Mononuclear cell (primary cell): ENCODE measurements around the gene HMCN2. TPM values are rescaled to one million over a fixed set of nuclear protein-coding genes. Genes with fewer than 3 reads are reported as not detected.

Experiments used
- H3K27me3 ChIP-seq: 2 replicates; pipeline ENCODE4 v1.6.0; 2011; ENCODE audit warnings: low read length, control low read depth; ENCODE audit not compliant: insufficient read depth
- H3K4me1 ChIP-seq: 2 replicates; pipeline ENCODE4 v1.5.1; 2011; ENCODE audit warnings: mild to moderate bottlenecking, low read length, control low read depth; ENCODE audit not compliant: insufficient read depth
- H3K4me3 ChIP-seq: 2 replicates; pipeline ENCODE4 v1.5.1; 2011; ENCODE audit warnings: mild to moderate bottlenecking, low read length, moderate library complexity
- H3K9me3 ChIP-seq: 2 replicates; pipeline ENCODE4 v1.5.1; 2011; ENCODE audit warnings: low read depth, mild to moderate bottlenecking, control low read depth, low read length
- total RNA-seq: library from RNA; depleted of rRNA; stranded (reverse); fragments of >200 nt; gene quantifications from one replicate; pipeline ENCODE4 v1.2.3, GENCODE V29; 2012

The HMCN2 gene
- total RNA-seq, 1 donor = not detected

DNA sequence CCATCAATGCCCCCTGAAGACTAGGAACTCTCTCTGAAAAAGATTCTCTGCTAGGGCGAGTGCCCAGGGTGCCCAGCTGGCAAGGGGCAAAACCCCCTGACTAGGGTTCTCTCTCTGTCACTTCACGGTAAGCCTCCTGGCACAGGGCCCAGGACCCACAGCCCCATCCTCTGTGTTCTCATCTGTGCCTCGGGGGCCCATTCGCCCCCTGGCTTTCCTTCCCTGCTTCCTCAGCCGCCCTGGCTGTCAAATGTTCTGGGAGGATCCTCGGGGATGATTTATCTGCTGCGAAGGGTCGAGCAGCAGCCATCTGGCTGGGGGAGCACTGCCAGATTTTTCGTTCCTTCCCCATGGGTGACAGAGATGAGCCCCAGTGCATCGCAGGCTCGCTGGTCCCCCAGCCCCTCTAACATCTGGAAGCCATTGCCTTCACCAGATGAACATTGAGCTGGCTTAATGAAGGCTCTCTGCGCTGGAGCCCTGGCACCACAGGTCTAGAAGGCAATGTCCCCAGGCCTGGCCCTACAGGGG is 24.2 kb downstream of the HMCN2 start:
- H3K27me3 ChIP-seq = no peaks in the 10 kb centered on the region

DNA sequence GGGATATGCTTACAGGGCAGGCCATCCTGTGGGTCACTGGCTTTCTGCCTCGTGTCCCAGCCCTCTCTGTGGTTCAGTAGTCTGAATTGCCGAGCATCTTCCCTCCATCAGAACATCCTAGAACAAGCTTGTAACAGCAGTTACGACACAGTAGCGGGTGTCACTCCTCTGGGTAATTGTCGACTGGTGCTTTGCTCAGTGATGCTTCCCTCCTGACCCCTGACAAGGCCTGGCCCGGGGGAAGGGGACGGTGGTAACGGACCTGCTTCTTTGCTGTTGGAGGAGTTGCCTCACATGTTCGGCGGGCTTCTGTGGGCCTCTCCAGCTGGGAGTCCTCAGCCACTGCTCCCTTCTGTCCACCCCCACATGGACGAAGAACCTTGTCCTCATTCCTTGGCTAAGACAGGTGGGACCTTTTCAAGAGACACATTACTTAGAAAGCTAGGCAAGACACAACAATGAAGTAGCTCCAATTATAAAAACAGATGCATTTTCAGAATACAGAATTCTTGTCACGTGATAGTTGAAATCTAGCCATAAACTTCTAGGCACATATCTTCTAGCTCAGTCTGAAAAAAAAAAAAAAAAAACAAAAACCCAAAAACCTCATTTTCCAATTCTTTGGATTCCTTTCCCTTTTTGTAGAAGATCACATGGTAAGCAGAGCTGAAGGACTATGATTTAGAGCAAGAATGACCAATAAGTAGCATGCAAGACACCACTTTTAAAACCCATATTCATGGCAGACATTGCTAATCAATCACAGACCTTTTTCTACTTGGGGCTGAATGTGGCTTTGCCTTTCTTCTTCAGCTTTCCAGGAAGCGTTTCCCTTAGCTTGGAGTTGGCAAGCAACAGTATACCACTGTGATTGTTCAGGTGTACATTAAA is 25.0 kb downstream of the HMCN2 start:
- Histone ChIP-seq H3K4me1 (no peaks in the 10 kb centered on the region), H3K4me3 (no peak overlapping the region), H3K9me3 (no peaks in the 10 kb centered on the region), H3K27me3 (no peaks in the 10 kb centered on the region)

More for the DNA sequence above, 24.2 kb downstream of the HMCN2 start:
- Histone ChIP-seq H3K4me1 (no peaks in the 10 kb centered on the region), H3K9me3 (no peaks in the 10 kb centered on the region), H3K4me3 (no peak overlapping the region)

DNA sequence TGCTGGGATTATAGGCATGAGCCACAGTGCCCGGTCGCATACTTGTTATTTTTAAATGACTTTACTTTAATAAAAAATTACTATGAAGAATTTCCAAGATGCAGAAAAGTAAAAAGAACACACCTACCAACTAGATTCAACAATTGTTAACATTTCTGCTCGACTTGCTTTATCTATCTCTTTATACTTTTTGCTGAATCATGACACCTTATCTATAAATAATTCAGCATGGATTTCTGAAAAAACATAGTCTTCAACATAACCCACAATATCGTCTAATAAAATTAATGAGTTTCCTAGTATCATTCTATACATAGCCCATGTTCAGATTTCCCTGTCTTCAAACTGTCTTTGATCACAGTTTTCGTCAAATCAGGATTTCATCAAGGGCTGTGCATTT is 25.9 kb downstream of the HMCN2 start:
- no peaks in the 10 kb centered on the region for H3K4me1 ChIP-seq
- no peak overlapping the region for H3K4me3 ChIP-seq
- H3K9me3 ChIP-seq = no peaks in the 10 kb centered on the region
- no peaks in the 10 kb centered on the region for H3K27me3 ChIP-seq

GRCh38 chr9:130292106-130292505 is 26.5 kb downstream of the HMCN2 start:
- no peaks in the 10 kb centered on the region for H3K27me3 ChIP-seq
- H3K4me3 ChIP-seq = no peak overlapping the region
- H3K9me3 ChIP-seq = no peaks in the 10 kb centered on the region
- no peaks in the 10 kb centered on the region for H3K4me1 ChIP-seq

GRCh38 chr9:130294664-130295063 is 29.1 kb downstream of the HMCN2 start:
- H3K4me3 ChIP-seq = no peak overlapping the region
- H3K9me3 ChIP-seq = no peaks in the 10 kb centered on the region
- no peaks in the 10 kb centered on the region for H3K27me3 ChIP-seq
- H3K4me1 ChIP-seq = no peaks in the 10 kb centered on the region

- Histone ChIP-seq H3K4me3 (no peak overlapping the region), H3K4me1 (no peaks in the 10 kb centered on the region), H3K27me3 (no peaks in the 10 kb centered on the region)
Observed at GRCh38 chr9:130295431-130295830, 29.9 kb downstream of the HMCN2 start.

GRCh38 chr9:130295945-130296782 is 30.6 kb downstream of the HMCN2 start:
- Histone ChIP-seq H3K9me3 (no peaks in the 10 kb centered on the region), H3K4me1 (no peaks in the 10 kb centered on the region), H3K27me3 (no peaks in the 10 kb centered on the region), H3K4me3 (no peak overlapping the region)

More at GRCh38 chr9:130295431-130295830, 29.9 kb downstream of the HMCN2 start:
- no peaks in the 10 kb centered on the region for H3K9me3 ChIP-seq

GRCh38 chr9:130296783-130297055 is 31.2 kb downstream of the HMCN2 start:
- Histone ChIP-seq H3K9me3 (no peaks in the 10 kb centered on the region), H3K4me3 (no peak overlapping the region), H3K27me3 (no peaks in the 10 kb centered on the region), H3K4me1 (no peaks in the 10 kb centered on the region)

DNA sequence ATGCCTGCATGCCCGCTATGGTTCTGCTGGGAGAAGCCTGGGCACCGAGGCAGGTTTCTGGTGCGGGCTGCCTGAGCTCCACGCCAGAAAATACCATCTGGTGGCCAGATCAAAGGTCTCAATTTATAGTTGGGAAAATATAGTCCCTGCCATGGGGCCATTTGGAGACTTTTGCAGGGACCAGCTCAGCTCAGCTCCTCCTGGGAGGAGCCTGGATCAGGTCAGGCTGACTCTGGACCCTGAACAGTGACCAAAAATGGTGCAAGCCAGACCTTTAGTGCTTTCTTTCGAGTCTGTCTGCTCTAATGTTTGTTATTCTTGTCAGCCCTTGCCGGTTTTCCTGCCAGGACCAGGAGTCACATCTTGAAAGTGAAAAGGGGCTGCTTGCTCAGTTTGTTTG is 31.8 kb downstream of the HMCN2 start:
- Histone ChIP-seq H3K27me3 (no peaks in the 10 kb centered on the region), H3K4me3 (no peak overlapping the region), H3K9me3 (no peaks in the 10 kb centered on the region), H3K4me1 (no peaks in the 10 kb centered on the region)

- no peaks in the 10 kb centered on the region for H3K4me1 ChIP-seq
- no peaks in the 10 kb centered on the region for H3K27me3 ChIP-seq
- H3K4me3 ChIP-seq = no peak overlapping the region
- H3K9me3 ChIP-seq = no peaks in the 10 kb centered on the region
Observed at GRCh38 chr9:130298662-130299279, 33.2 kb downstream of the HMCN2 start.

DNA sequence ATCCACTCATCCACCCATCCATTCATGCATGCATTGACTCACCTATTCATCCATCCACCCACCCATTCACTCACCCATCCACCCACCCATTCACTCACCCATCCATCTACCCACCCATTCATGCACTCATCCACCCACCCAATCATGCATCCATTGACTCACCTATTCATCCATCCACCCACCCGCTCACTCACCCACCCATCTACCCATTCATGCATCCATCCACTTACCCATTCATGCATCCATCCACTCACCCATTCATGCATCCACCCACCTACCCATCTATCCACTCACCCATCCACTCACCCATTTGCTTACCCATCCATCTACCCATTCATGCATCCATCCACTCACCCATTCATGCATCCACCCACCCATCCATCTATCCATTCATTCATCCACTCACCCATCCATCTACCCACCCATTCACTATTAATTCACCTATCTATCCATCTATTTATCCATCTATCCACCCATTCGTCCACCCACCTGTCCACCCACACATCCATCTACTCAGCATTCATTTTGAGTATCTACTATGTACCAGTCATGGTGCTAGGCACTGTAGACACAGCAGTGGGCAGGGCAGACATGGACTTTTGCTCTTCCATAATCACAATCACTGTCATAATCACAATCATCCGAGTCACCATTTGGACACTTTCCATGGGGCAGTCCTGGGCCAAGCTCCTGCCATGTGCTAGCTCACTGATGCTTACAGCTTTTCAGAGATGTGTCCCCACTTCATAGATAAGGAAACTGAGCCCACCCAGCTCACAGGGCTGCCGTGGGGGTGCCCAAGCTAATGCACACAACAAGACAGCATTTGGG is 34.4 kb downstream of the HMCN2 start:
- Histone ChIP-seq H3K4me1 (no peaks in the 10 kb centered on the region), H3K4me3 (no peak overlapping the region), H3K9me3 (no peaks in the 10 kb centered on the region), H3K27me3 (no peaks in the 10 kb centered on the region)

DNA sequence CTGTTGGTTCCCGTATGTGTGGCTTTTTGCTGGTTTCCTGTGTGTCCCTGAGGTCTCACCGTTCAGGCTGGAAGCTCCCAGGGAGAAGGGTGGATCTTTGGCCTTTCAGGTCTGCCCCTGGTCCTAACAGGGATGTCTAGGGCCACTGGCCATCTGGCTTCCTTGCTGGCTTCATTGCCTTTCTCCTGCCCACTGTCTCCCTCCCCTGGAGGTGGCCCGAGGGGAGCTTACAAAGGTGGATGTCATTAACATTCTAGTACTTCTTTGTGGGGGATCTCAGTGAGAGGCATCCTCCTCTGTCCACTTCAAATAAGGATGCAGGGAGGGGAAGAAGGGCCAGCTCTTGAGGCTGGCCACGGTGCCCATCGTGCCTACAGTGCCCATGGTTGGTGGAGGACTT is 35.2 kb downstream of the HMCN2 start:
- no peaks in the 10 kb centered on the region for H3K4me1 ChIP-seq
- H3K9me3 ChIP-seq = no peaks in the 10 kb centered on the region
- H3K4me3 ChIP-seq = no peak overlapping the region
- no peaks in the 10 kb centered on the region for H3K27me3 ChIP-seq

GRCh38 chr9:130301483-130302286 is 36.1 kb downstream of the HMCN2 start:
- no peak overlapping the region for H3K4me3 ChIP-seq
- no peaks in the 10 kb centered on the region for H3K4me1 ChIP-seq
- no peaks in the 10 kb centered on the region for H3K9me3 ChIP-seq
- H3K27me3 ChIP-seq = no peaks in the 10 kb centered on the region
